Neural progenitor cell (in vitro differentiated cells): ENCODE measurements around the gene SYNE3. TPM values are rescaled to one million over a fixed set of nuclear protein-coding genes. Genes with fewer than 3 reads are reported as not detected.

Experiments used
- DNase-seq: peaks from one replicate; pipeline ENCODE4 v3.0.0-alpha.2; 2016; ENCODE audit warnings: low spot score
- H2AFZ ChIP-seq: fragments of 200-600 bp; sonication (generic); replicated peaks from 2 replicates; pipeline ENCODE4 v1.6.1; 2016; ENCODE audit warnings: antibody characterized with exemption
- H3F3A ChIP-seq: fragments of 200-600 bp; sonication (generic); 2 replicates; pipeline ENCODE4 v1.6.1; 2016; ENCODE audit warnings: antibody characterized with exemption, low read depth
- H3K27ac ChIP-seq: fragments of 200-600 bp; sonication (generic); 2 replicates; pipeline ENCODE4 v1.5.1; 2016; ENCODE audit warnings: mild to moderate bottlenecking
- H3K27me3 ChIP-seq: fragments of 200-600 bp; sonication (generic); 2 replicates; pipeline ENCODE4 v1.6.1; 2016; ENCODE audit warnings: mild to moderate bottlenecking, moderate library complexity
- H3K36me3 ChIP-seq: fragments of 200-600 bp; sonication (generic); 2 replicates; pipeline ENCODE4 v1.5.1; 2016
- H3K4me1 ChIP-seq: fragments of 200-600 bp; sonication (generic); 2 replicates; pipeline ENCODE4 v1.6.1; 2016; ENCODE audit warnings: mixed run types
- H3K4me2 ChIP-seq: fragments of 200-600 bp; sonication (generic); 2 replicates; pipeline ENCODE4 v1.6.1; 2016
- H3K4me3 ChIP-seq: fragments of 200-600 bp; sonication (generic); 2 replicates; pipeline ENCODE4 v1.5.1; 2016
- H3K79me2 ChIP-seq: fragments of 200-600 bp; sonication (generic); 2 replicates; pipeline ENCODE4 v1.6.1; 2016; ENCODE audit warnings: low read depth
- H3K9ac ChIP-seq: fragments of 200-600 bp; sonication (generic); 2 replicates; pipeline ENCODE4 v1.6.1; 2016
- H3K9me3 ChIP-seq: fragments of 200-600 bp; sonication (generic); 2 replicates; pipeline ENCODE4 v1.5.1; 2016; ENCODE audit warnings: low read depth
- H4K20me1 ChIP-seq: fragments of 200-600 bp; sonication (generic); 2 replicates; pipeline ENCODE4 v1.6.1; 2016; ENCODE audit warnings: low read depth
- H3K27ac Mint-ChIP-seq: 3 replicates; pipeline ENCODE4 v1.8.0; 2021; ENCODE audit warnings: mixed read lengths
- H3K27me3 Mint-ChIP-seq: 2 replicates; pipeline ENCODE4 v1.8.0; 2022; ENCODE audit warnings: low read depth, mild to moderate bottlenecking, inconsistent platforms, moderate library complexity, mixed read lengths; ENCODE audit not compliant: insufficient read depth
- H3K36me3 Mint-ChIP-seq: 3 replicates; pipeline ENCODE4 v1.8.0; 2021; ENCODE audit warnings: mixed read lengths
- H3K4me1 Mint-ChIP-seq: 3 replicates; pipeline ENCODE4 v1.8.0; 2021; ENCODE audit warnings: mixed read lengths
- H3K4me3 Mint-ChIP-seq: 3 replicates; pipeline ENCODE4 v1.8.0; 2021; ENCODE audit warnings: mild to moderate bottlenecking, moderate library complexity, mixed read lengths
- H3K9me3 Mint-ChIP-seq: 3 replicates; pipeline ENCODE4 v1.8.0; 2020; ENCODE audit warnings: mixed read lengths
- CTCF ChIP-seq: fragments of 200-600 bp; sonication (generic); IDR thresholded peaks from 2 replicates; pipeline ENCODE4 v1.5.1; 2017; ENCODE audit warnings: antibody characterized with exemption, mild to moderate bottlenecking
- EZH2 ChIP-seq: fragments of 200-600 bp; sonication (generic); IDR thresholded peaks from 2 replicates; pipeline ENCODE4 v1.6.1; 2017; ENCODE audit warnings: antibody characterized with exemption, mild to moderate bottlenecking, moderate library complexity
- EZH2phosphoT487 ChIP-seq: fragments of 200-600 bp; sonication (generic); IDR thresholded peaks from 2 replicates; pipeline ENCODE4 v1.6.1; 2017; ENCODE audit warnings: antibody characterized with exemption
- total RNA-seq: library from RNA; depleted of rRNA; stranded (reverse); fragments of >200 nt; gene quantifications from 2 replicates; pipeline ENCODE4 v1.2.3, GENCODE V29; 2015; ENCODE audit warnings: low replicate concordance

The SYNE3 gene
- total RNA-seq, 1 donor from 2014 or later = 0.06 TPM

GRCh38 chr14:95494456-95494855, 22.0 kb downstream of the SYNE3 start:
- no peak overlapping the region for H3K27ac ChIP-seq
- Mint-ChIP-seq H3K4me1 (peaks cover 30% of the 10 kb centered on the region), H3K27me3 (peaks cover 8% of the 10 kb centered on the region), H3K9me3 (peaks cover 2% of the 10 kb centered on the region), H3K36me3 (no peaks in the 10 kb centered on the region), H3K4me3 (no peak overlapping the region), H3K27ac (no peak overlapping the region)
- no peak overlapping the region for H3K9ac ChIP-seq
- TF ChIP-seq EZH2phosphoT487 (no peak), CTCF (no peak), EZH2 (no peak)
- no peaks in the 10 kb centered on the region for H3K36me3 ChIP-seq
- no peaks in the 10 kb centered on the region for H3K9me3 ChIP-seq
- no peaks in the 10 kb centered on the region for H3F3A ChIP-seq
- DNase-seq = no peak
- H3K4me3 ChIP-seq = no peak overlapping the region
- H3K4me1 ChIP-seq = peaks cover 6% of the 10 kb centered on the region
- H4K20me1 ChIP-seq = no peaks in the 10 kb centered on the region
- no peak overlapping the region for H3K4me2 ChIP-seq
- H3K27me3 ChIP-seq = no peaks in the 10 kb centered on the region
- no peaks in the 10 kb centered on the region for H3K79me2 ChIP-seq
- no peak overlapping the region for H2AFZ ChIP-seq

GRCh38 chr14:95493976-95494375, 22.5 kb downstream of the SYNE3 start:
- H3K27ac Mint-ChIP-seq = no peak overlapping the region
- Histone ChIP-seq H3K4me2 (no peak overlapping the region), H3K36me3 (no peaks in the 10 kb centered on the region), H3K27me3 (no peaks in the 10 kb centered on the region), H3K4me3 (no peak overlapping the region), H3F3A (no peaks in the 10 kb centered on the region), H3K79me2 (no peaks in the 10 kb centered on the region), H3K27ac (no peak overlapping the region), H3K9me3 (no peaks in the 10 kb centered on the region), H2AFZ (no peak overlapping the region), H3K9ac (no peak overlapping the region), H4K20me1 (no peaks in the 10 kb centered on the region), H3K4me1 (peaks cover 6% of the 10 kb centered on the region)
- TF ChIP-seq EZH2 (no peak), CTCF (no peak), EZH2phosphoT487 (no peak)
- peaks cover 5% of the 10 kb centered on the region for H3K27me3 Mint-ChIP-seq
- DNase-seq = no peak
- no peaks in the 10 kb centered on the region for H3K36me3 Mint-ChIP-seq
- peaks cover 26% of the 10 kb centered on the region for H3K4me1 Mint-ChIP-seq
- H3K9me3 Mint-ChIP-seq = peaks cover 2% of the 10 kb centered on the region
- no peak overlapping the region for H3K4me3 Mint-ChIP-seq

- Mint-ChIP-seq H3K27me3 (peaks cover 7% of the 10 kb centered on the region), H3K9me3 (peaks cover 2% of the 10 kb centered on the region), H3K27ac (no peak overlapping the region), H3K4me3 (no peak overlapping the region), H3K36me3 (no peaks in the 10 kb centered on the region), H3K4me1 (peaks cover 22% of the 10 kb centered on the region)
- no peak overlapping the region for H3K4me3 ChIP-seq
- no peak overlapping the region for H3K27ac ChIP-seq
- no peaks in the 10 kb centered on the region for H3F3A ChIP-seq
- peaks cover 6% of the 10 kb centered on the region for H3K4me1 ChIP-seq
- no peak overlapping the region for H3K4me2 ChIP-seq
- no peaks in the 10 kb centered on the region for H3K27me3 ChIP-seq
- no peak overlapping the region for H2AFZ ChIP-seq
- no peaks in the 10 kb centered on the region for H4K20me1 ChIP-seq
- no peaks in the 10 kb centered on the region for H3K36me3 ChIP-seq
- TF ChIP-seq EZH2 = no peak
- no peak for TF ChIP-seq CTCF
- no peak for TF ChIP-seq EZH2phosphoT487
- no peak for DNase-seq
- no peaks in the 10 kb centered on the region for H3K9me3 ChIP-seq
- no peak overlapping the region for H3K9ac ChIP-seq
- no peaks in the 10 kb centered on the region for H3K79me2 ChIP-seq
These were observed 22.9 kb downstream of the SYNE3 start for GRCh38 chr14:95493503-95493902.
